T-helper 1 cell (primary cell): Measurements from ENCODE around the gene C3orf22.
"Not testable (repeated sequence)": the region's sequence is repeated elsewhere in the genome, so short reads cannot be mapped to it uniquely, and the experiment has no call there.

ENCODE experiments used
- DNase-seq, 5 donors: peaks; one replicate each; pipeline ENCODE4 v3.0.0-alpha.2; 2012 to 2020
- total RNA-seq, 4 donors: gene quantifications; one replicate each; lab custom pipeline; 2026; lab: John Stamatoyannopoulos, UW

Gene C3orf22
- 0 reads per million in 4 donors for total RNA-seq

- DNase-seq, result no peak
Observed at GRCh38 chr3:126558336-126559071, at the start of gene C3orf22. C3orf22 (minus strand) TSS chr3:126558932; CDS start chr3:126553390, 5,542 bp downstream.

GRCh38 chr3:126607214-126607908 is 48.6 kb upstream of the C3orf22 start:
- peak in 1 of 5 donors; percentile 61 for DNase-seq

- DNase-seq, result no peak
Observed at GRCh38 chr3:126606001-126606400, 47.3 kb upstream of the C3orf22 start.

- DNase-seq, result no peak
Observed at GRCh38 chr3:126604691-126605090, 46.0 kb upstream of the C3orf22 start.

GRCh38 chr3:126599101-126599500 is 40.4 kb upstream of the C3orf22 start:
- DNase-seq, result no peak

GRCh38 chr3:126595479-126595878 is 36.7 kb upstream of the C3orf22 start:
- not testable (repeated sequence) for DNase-seq

- not testable (repeated sequence) for DNase-seq
Observed at GRCh38 chr3:126591515-126591914, 32.8 kb upstream of the C3orf22 start.

GRCh38 chr3:126582311-126582710 is 23.6 kb upstream of the C3orf22 start:
- DNase-seq, result no peak

- DNase-seq, result no peak
Observed at GRCh38 chr3:126581569-126581968, 22.8 kb upstream of the C3orf22 start.

GRCh38 chr3:126580746-126581145 is 22.0 kb upstream of the C3orf22 start:
- no peak for DNase-seq

- DNase-seq, result no peak
Observed at GRCh38 chr3:126578702-126579101, 20.0 kb upstream of the C3orf22 start.

- no peak for DNase-seq
Observed at GRCh38 chr3:126577261-126577660, 18.5 kb upstream of the C3orf22 start.

GRCh38 chr3:126573492-126574117 is 14.9 kb upstream of the C3orf22 start:
- no peak for DNase-seq

GRCh38 chr3:126571078-126571477 is 12.3 kb upstream of the C3orf22 start:
- no peak for DNase-seq

- no peak for DNase-seq
Observed at GRCh38 chr3:126570103-126570541, 11.4 kb upstream of the C3orf22 start.

GRCh38 chr3:126569390-126569975 is 10.8 kb upstream of the C3orf22 start:
- no peak for DNase-seq

GRCh38 chr3:126568776-126569342 is 10.1 kb upstream of the C3orf22 start:
- DNase-seq, result no peak

- no peak for DNase-seq
Observed at GRCh38 chr3:126567696-126568438, 9.1 kb upstream of the C3orf22 start.

- no peak for DNase-seq
Observed at GRCh38 chr3:126562737-126563276, 4.1 kb upstream of the C3orf22 start.

- no peak for DNase-seq
Observed at GRCh38 chr3:126557761-126558160, 971 bp downstream of the C3orf22 start.

GRCh38 chr3:126557415-126557745 is 1.4 kb downstream of the C3orf22 start:
- no peak for DNase-seq
